GM15510 (cell line): ENCODE data around the gene GNG12.

ENCODE experiments used
- POLR2A ChIP-seq: IDR thresholded peaks from 3 replicates; pipeline ENCODE4 v1.6.1; 2011; ENCODE audit warnings: borderline replicate concordance; ENCODE audit not compliant: insufficient read length; ENCODE audit errors: extremely low read depth

GNG12 gene

DNA sequence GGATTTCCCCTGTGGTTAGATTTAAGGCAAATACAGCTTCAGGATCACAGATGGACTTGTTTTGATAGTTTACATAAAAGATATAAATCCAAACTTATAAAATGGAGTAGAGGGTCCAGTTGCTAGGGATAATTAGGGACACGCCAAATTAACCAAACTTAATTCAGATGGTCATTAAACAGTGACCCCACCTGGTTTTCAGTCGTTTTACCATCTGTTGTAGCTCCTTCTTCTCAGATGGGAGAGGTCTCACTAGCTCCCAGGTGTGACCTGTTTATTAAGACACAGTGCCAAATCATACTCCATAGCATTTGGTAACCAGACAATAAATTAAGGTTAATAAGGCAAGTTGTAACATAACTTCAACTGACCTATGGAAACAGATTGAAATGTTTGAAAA is 156.3 kb downstream of the GNG12 start:
- TF ChIP-seq POLR2A, result no peak

DNA sequence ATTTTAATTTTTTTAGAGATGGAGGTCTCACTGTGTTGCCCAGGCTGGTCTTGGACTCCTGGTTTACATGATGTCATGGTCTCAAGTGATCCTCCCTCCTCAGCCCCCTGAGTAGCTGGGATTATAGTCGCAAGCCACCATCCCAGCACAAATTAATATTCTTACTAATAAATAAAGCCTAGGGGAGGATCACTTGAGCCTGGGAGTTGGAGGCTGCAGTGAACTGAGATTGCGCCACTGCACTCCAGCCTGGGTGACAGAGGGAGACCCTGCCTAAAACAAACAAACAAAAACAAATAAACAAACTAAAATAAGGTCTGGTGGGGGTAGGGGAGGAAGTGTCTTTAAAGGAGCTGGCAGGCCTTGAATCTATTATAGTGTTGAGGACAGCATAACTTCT is 157.0 kb downstream of the GNG12 start:
- TF ChIP-seq POLR2A, result no peak

DNA sequence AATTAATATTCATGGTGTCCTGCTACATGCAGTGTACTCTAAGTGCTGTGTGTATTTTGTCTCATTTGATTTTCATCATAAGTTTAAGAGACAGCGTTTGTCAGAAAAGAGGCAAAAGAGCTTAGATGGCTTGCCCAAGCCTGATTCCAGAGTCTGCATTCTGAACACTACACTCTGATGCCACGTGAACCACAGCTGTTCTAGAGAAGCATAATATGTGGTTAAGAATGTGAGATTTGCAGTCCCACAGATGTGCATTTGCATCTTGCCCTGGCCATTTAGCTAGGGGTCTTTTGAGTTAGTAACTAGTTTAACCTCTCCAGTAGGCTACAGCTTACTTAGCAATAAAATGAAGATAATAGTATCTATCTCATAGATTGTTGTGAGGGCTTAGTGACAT is 157.5 kb downstream of the GNG12 start:
- no peak for TF ChIP-seq POLR2A

DNA sequence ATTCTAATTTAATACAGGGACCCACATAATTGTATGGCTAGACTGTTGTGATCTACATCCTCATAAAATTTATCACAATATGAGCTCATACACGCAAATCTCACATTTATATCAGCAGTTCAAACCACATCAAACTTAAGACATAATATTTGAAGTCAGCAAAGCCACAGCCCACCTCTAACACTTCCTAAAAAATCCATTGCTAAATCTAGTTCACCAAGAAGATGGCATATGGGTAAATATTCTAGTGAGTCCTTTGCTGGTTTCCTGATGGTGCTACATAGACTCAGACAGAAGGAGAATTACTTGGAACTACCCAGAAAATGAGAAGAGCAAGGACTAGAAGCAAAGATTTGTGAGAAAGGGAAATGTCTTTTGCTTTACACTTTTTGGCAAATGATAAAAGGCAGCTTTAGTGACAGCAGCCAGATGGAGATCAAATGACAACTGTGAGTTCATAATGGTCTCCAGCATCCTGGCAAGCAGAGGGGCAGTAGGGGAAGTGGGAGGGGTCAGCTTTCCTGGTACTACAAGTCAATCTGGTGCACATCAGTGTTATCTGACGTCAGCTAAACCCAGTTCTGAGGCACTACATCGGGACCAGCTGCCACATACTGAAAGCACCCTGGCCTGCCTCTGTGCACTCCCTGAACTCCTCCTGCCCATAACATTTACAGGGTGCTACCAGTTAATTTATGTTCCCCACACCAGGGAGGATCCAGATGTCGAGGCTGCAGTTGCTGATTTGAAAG is 158.8 kb downstream of the GNG12 start:
- TF ChIP-seq POLR2A, result no peak

DNA sequence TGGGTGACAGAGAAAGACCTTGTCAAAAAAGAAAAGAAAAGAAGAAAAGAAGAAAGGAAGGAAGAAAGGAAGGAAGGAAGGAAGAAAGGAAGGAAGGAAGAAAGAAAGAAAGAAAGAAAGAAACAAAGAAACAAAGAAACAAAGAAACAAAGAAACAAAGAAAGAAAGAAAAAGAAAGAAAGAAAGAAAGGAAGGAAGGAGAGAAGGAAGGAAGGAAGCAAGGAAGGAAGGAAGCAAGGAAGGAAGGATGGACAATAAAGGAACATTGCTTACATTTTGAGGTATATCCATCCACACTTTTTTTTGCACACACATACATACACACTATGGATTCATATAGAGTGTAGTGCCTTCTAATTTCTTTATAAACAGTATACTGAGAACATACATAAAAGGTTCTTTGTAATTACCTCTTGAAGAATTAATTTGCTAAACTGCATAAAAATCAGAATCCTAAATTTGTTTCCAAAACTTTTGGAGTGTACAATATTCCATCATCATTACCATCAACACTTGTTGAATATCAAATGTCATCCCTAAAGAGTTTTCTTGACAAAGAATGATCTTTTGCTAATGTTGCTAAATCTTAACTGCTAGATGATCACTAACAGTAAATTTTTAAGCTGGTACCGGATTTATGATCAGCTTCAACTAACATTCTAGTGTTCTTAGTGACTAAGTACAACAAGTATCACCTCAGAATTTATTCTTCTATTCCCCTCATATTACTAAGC is 159.6 kb downstream of the GNG12 start:
- TF ChIP-seq POLR2A, result no peak

DNA sequence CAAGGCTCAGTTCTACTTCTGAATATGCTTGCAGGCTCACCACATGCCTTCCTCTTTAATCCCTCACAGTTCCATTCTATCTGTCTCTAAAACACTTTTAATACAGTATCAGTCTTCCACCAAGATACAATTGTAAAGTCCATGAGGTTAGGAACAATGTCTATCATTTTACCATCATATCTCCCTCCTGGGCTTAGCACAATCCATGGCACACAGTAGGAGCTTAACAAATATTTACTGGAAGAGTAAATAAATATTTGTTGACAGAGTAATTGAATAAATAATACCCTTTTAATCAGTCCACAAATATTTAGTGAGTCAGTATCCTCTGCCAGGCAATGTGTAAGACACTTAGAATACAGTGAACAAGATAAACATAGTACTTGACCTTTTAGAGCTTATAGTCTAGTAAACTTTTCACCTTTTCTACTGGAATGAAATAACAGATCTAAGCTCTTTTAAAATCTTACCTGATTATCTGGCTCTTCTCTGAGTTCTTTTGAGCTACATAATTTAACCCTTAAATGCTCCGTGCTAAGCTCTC is 160.9 kb downstream of the GNG12 start:
- no peak for TF ChIP-seq POLR2A

DNA sequence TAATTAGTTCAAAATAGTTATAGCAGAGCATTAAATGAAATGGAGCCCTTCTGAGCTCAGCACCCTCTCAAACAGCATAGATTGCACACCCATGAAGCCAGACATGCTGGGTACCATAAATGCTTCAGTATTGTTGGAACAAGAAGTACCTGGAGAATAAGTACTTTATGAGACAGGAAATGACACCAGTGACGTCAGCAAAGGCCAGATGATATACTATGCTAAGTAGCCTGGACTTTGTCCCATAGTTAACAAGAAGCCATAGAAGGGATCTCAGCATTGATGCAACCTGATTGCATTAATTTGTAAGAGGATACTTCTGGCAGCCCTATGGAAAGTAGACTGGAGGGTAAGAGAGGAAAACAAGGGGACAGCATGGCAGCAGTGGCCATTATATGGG is 164.6 kb downstream of the GNG12 start:
- TF ChIP-seq POLR2A, result no peak

DNA sequence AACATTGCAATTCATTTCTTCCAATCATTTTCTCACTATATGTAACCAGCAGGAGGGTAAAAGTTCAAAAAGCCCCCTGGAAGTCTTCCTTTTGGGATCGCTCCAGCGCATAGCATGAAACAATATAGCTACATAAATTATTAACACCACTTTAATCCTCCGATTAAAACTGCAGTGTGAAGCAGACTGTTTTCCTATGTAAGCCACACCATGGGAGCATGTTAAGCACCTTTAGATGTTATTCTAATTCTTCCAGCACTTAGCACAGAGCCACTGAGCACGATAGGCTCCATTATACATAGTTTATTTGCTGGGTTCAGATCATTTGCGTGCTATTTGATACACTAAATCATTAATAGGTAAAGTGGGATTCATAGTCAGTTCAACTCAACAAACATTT is 166.6 kb downstream of the GNG12 start:
- no peak for TF ChIP-seq POLR2A

DNA sequence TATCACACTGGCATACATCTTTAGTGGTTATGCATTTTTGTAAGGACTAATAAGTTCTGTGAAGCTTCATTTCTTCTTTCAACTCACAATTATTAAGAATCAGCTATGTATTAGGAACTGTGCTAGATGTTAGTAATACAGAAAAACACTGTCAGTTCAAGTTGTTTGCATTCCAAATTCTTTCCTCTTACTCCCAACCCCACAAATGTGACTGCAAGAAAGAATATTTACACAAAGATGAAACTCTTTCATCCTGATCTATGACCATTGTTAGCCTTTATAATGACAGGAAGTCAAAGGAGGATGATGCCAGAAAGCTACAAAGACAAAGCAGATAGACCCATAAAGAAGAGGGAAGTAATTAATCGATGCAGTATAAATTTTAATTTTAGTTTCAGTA is 169.2 kb downstream of the GNG12 start:
- TF ChIP-seq POLR2A, result no peak

DNA sequence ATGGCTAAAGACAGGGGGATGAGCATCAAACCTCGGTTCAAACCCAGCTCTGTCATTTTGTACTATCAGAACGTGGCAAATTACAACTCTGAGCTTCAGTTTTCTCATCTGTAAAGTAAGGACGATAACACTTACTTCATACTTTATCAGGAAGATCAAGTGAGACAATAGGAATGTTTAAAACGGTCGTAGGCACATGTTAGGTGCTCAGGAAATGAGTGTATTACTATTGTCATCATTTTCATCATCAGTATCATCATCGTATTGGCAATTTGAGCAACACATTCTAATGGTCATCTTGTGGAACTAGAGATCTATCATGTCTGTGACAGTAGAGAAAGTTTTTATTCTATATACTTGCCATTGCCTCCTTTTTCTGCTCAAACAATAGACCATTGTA is 170.4 kb downstream of the GNG12 start:
- no peak for TF ChIP-seq POLR2A

DNA sequence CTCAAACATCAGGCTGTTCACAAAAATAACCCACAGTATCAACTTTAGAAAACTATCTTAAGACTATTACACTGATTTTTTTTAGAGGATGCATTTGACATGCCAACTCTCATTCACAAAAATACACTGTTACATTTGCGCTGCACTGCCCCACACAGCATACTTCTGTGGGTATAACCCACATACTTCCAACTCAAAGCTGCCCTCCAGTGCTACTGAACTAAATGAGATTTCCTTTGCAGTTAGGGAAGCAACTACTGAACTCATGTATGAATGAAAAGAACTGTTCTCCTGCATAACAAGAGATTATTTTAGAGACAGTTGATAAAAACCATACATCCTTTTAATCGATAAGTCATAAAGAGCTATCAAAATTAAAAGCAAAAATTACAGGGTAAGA is 174.0 kb downstream of the GNG12 start:
- no peak for TF ChIP-seq POLR2A

DNA sequence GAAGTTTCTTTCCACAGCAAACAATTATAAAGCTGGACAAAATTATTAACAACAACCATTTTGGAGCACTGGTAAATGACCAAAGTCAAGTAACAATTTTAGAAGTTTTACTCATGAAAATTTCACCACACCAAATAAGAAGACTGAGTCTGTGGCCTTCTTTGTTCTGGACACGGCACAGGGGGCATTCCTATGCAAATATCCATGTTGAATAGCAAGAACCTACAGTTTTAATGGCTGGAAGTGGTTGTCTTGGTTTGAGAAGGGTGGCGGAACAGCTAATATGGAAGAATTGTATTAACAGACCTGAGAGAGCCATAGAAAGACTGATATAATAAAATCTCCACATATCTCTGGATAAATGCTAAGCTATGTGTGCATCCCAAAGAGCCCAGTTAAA is 177.7 kb downstream of the GNG12 start:
- no peak for TF ChIP-seq POLR2A

DNA sequence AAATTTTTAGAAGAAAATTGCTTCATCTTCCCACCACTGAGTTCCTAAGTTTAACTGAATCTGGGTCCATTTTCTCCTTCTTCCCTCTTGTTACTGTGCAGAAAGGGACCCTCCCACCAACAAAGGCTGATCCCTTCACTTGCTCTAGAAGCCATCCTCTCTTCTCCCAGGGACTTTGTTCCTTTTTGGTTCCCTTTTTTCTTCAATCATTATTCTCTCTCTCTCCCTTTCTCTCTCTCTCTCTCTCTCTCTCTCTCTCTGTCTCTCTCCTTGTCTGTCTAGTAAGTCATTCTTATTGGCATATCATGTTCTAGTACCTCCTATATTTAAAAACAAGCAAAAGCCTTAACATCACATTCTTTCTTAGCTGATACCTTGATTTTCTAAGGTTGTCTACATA is 180.0 kb downstream of the GNG12 start:
- no peak for TF ChIP-seq POLR2A

DNA sequence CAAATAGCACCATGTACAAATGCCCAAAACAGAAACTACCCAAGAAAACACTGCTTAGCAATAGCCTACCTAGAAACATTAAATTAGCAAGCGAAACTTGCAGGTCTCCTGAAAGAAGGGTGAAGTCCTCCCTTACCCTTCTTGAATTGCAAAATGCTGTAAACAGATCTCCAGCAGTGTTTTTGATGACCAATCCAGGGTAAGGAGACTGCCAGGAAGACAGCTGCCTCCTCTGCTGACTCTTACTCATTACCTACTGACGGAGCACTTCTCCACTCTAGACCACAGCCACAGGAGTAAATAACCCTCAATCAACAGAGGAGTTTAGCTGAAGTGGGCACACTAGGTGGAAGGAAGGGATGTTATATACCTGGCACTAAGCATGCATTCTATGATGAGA is 180.5 kb downstream of the GNG12 start:
- no peak for TF ChIP-seq POLR2A
